HepG2 (cell line): ENCODE results near the gene IQGAP2. TPM values are rescaled to one million over a fixed set of nuclear protein-coding genes. Genes with fewer than 3 reads are reported as not detected.

Experiments used
- ATAC-seq: fragments of 200-7000 bp; cut with Tn5 transposase; 3 replicates; pipeline ENCODE4 v1.9.1; 2020; ENCODE audit warnings: mild to moderate bottlenecking, moderate library complexity
- BruUV-seq: library from RNA; stranded (reverse); fragments of 400-500 nt; replicated peaks from 2 replicates; lab custom pipeline; 2021; lab: Mats Ljungman, UMichigan
- CTCF ChIA-PET: fragments of 300-600 bp; formaldehyde crosslinking; extraction: SDS; loops from one replicate; lab custom pipeline; 2021; ENCODE audit warnings: low total read pairs, inconsistent platforms, low intra/inter-chr PET ratio; lab: Yijun Ruan, JAX
- POLR2A ChIA-PET: fragments of 350-600 bp; sonication (Branson Sonifier 250); formaldehyde crosslinking; loops from one replicate; lab custom pipeline; 2020; ENCODE audit warnings: antibody characterized with exemption, inconsistent platforms; lab: Yijun Ruan, JAX
- DNase-seq: peaks from one replicate; pipeline ENCODE4 v3.0.0-alpha.2; 2015; ENCODE audit warnings: low spot score
- FAIRE-seq: peaks from 3 replicates; lab custom pipeline; 2011; peaks lifted over from hg19 to GRCh38; lab: Jason Lieb, UNC
- H2AFZ ChIP-seq: one replicate; pipeline ENCODE4 v1.6.1; 2011; ENCODE audit warnings: low read length, inconsistent platforms
- H3K27ac ChIP-seq: fragments of 300-600 bp; 3 replicates; pipeline ENCODE4 v1.8.0; 2011; ENCODE audit warnings: mixed run types, mild to moderate bottlenecking, mixed read lengths, low read length, inconsistent platforms; ENCODE audit not compliant: insufficient read depth; ENCODE audit errors: extremely low read length
- H3K27me3 ChIP-seq, 2 experiments: fragments of 200-600 bp in 1 of 2; 2 replicates in 1 of 2; 3 replicates in 1 of 2; pipeline versions ENCODE4 v1.6.0 to v1.8.0; 2011; ENCODE audit warnings: low read length in 2 of 2, mild to moderate bottlenecking in 2 of 2, moderate library complexity in 2 of 2, inconsistent platforms in 1 of 2; ENCODE audit not compliant: insufficient read depth in 2 of 2, control insufficient read depth in 1 of 2
- H3K36me3 ChIP-seq, 2 experiments: fragments of 200-600 bp in 1 of 2; replicated peaks in 1 of 2; 2 replicates in 1 of 2; 3 replicates in 1 of 2; pipeline versions ENCODE4 v1.5.1 to v1.8.0; 2011; ENCODE audit warnings: low read length in 2 of 2, inconsistent platforms in 1 of 2; ENCODE audit not compliant: insufficient read depth in 2 of 2, control insufficient read depth in 1 of 2
- H3K4me1 ChIP-seq: 2 replicates; pipeline ENCODE4 v1.5.1; 2012; ENCODE audit warnings: low read length, inconsistent platforms; ENCODE audit not compliant: insufficient read depth
- H3K4me2 ChIP-seq: 2 replicates; pipeline ENCODE4 v1.6.0; 2011; ENCODE audit warnings: low read depth, low read length, inconsistent platforms
- H3K4me3 ChIP-seq, 3 experiments: fragments of 200-600 bp in 1 of 3; sonication (generic), shearing (Covaris generic) in 1 of 3; replicated peaks in 1 of 3; 2 replicates each; pipeline ENCODE4 v1.5.1; 2011 to 2016; ENCODE audit warnings: low read length in 3 of 3, inconsistent platforms in 2 of 3, low read depth in 2 of 3, mild to moderate bottlenecking in 2 of 3, control low read depth in 1 of 3, mixed read lengths in 1 of 3; ENCODE audit not compliant: insufficient read depth in 1 of 3
- H3K79me2 ChIP-seq: one replicate; pipeline ENCODE4 v1.6.1; 2011; ENCODE audit warnings: low read length, inconsistent platforms; ENCODE audit not compliant: insufficient read depth
- H3K9ac ChIP-seq: 2 replicates; pipeline ENCODE4 v1.6.0; 2011; ENCODE audit warnings: mild to moderate bottlenecking, low read depth, low read length, inconsistent platforms; ENCODE audit not compliant: insufficient read depth
- H3K9me3 ChIP-seq: 2 replicates; pipeline ENCODE4 v1.5.1; 2012; ENCODE audit warnings: mild to moderate bottlenecking, low read length
- H4K20me1 ChIP-seq: 2 replicates; pipeline ENCODE4 v1.6.0; 2011; ENCODE audit warnings: inconsistent platforms, mild to moderate bottlenecking, low read length, moderate library complexity; ENCODE audit not compliant: insufficient read depth
- AHDC1 ChIP-seq: sonication (generic); formaldehyde crosslinking; IDR thresholded peaks from 2 replicates; pipeline ENCODE4 v1.5.1; 2020; ENCODE audit warnings: mild to moderate bottlenecking, missing genetic modification reagents, borderline replicate concordance
- CREB3 ChIP-seq: sonication (generic); formaldehyde crosslinking; IDR thresholded peaks from 2 replicates; pipeline ENCODE4 v1.5.0; 2020; ENCODE audit warnings: missing genetic modification reagents
- GPN1 ChIP-seq: sonication (generic); formaldehyde crosslinking; IDR thresholded peaks from 2 replicates; pipeline ENCODE4 v1.5.1; 2020; ENCODE audit warnings: missing genetic modification reagents, borderline replicate concordance
- MED1 ChIP-seq: sonication (generic); formaldehyde crosslinking; IDR thresholded peaks from 2 replicates; pipeline ENCODE4 v1.4.0; 2020; ENCODE audit warnings: missing genetic modification reagents
- NFIC ChIP-seq: IDR thresholded peaks from 2 replicates; pipeline ENCODE4 v1.6.1; 2012; ENCODE audit warnings: mild to moderate bottlenecking, low read length, inconsistent platforms
- NR0B2 ChIP-seq: sonication (generic); formaldehyde crosslinking; IDR thresholded peaks from 2 replicates; pipeline ENCODE4 v1.4.0; 2020; ENCODE audit warnings: mild to moderate bottlenecking, missing genetic modification reagents
- PAX8 ChIP-seq: sonication (generic); formaldehyde crosslinking; IDR thresholded peaks from 2 replicates; pipeline ENCODE4 v1.8.0; 2022; ENCODE audit warnings: mild to moderate bottlenecking, missing genetic modification reagents, borderline replicate concordance
- REL ChIP-seq: sonication (generic); formaldehyde crosslinking; conservative IDR thresholded peaks from 2 replicates; pipeline ENCODE4 v1.8.0; 2022; ENCODE audit warnings: mild to moderate bottlenecking, missing genetic modification reagents, moderate library complexity
- SALL1 ChIP-seq: sonication (generic); formaldehyde crosslinking; IDR thresholded peaks from 2 replicates; pipeline ENCODE4 v1.8.0; 2022; ENCODE audit warnings: mild to moderate bottlenecking, missing genetic modification reagents
- SNAPC5 ChIP-seq: sonication (generic); formaldehyde crosslinking; IDR thresholded peaks from 2 replicates; pipeline ENCODE4 v1.8.1; 2023; ENCODE audit warnings: mild to moderate bottlenecking, missing genetic modification reagents, borderline replicate concordance
- THRA ChIP-seq: sonication (generic); formaldehyde crosslinking; IDR thresholded peaks from 2 replicates; pipeline ENCODE4 v1.4.0; 2020; ENCODE audit warnings: missing genetic modification reagents, borderline replicate concordance
- ZBTB38 ChIP-seq: sonication (generic); formaldehyde crosslinking; IDR thresholded peaks from 2 replicates; pipeline ENCODE4 v1.5.1; 2020; ENCODE audit warnings: mild to moderate bottlenecking, missing genetic modification reagents
- ZFP36 ChIP-seq: fragments of 150-350 bp; IDR thresholded peaks from 2 replicates; pipeline ENCODE4 v1.6.1; 2018; ENCODE audit warnings: borderline replicate concordance, low read length, low read depth; ENCODE audit not compliant: partially characterized antibody
- ZNF569 ChIP-seq: sonication (generic); formaldehyde crosslinking; IDR thresholded peaks from 2 replicates; pipeline ENCODE4 v1.5.0; 2020; ENCODE audit warnings: mild to moderate bottlenecking, missing genetic modification reagents, moderate library complexity, borderline replicate concordance
- ZNF83 ChIP-seq: sonication (generic); formaldehyde crosslinking; IDR thresholded peaks from 2 replicates; pipeline ENCODE4 v1.4.0; 2020; ENCODE audit warnings: missing genetic modification reagents, mild to moderate bottlenecking, borderline replicate concordance
- WGBS: methylation state at CpG from one replicate; pipeline ENCODE4 v1.1.6; 2017; ENCODE audit warnings: low lambda C conversion rate; 5-methylcytosine and 5-hydroxymethylcytosine counted together
- in situ Hi-C: cut with HindIII; loops from 2 replicates; pipeline ENCODE4 v1.10.0; 2017; ENCODE audit warnings: low pct_unique_long_range_greater_than_20kb; ENCODE audit not compliant: extremely low pct_ligation_motif_present
- intact Hi-C: fragments of 100-400 bp; cut with micrococcal nuclease; formaldehyde crosslinking; loops from one replicate; pipeline ENCODE4 v1.10.0; 2022; ENCODE audit not compliant: unreplicated experiment
- polyA plus RNA-seq, 8 experiments: library from polyadenylated mRNA; depleted of rRNA in 3 of 8; stranded (reverse) in 7 of 8; unstranded in 1 of 8; fragments of >200 nt; fragmentation: Illumina TruSeq in 4 of 8; extraction: Trizol in 4 of 8; gene quantifications; 2 replicates each; pipeline versions ENCODE4 v1.2.1 to v1.2.3, GENCODE V29; 2011 to 2016; ENCODE audit warnings: low read depth in 4 of 8, missing spikeins in 1 of 8, mixed read lengths in 1 of 8; ENCODE audit not compliant: insufficient read depth in 1 of 8
- total RNA-seq, 5 experiments: library from RNA; depleted of rRNA; stranded (reverse); fragments of >200 nt; fragmentation: Illumina TruSeq; extraction: Trizol; gene quantifications; 2 replicates each; pipeline ENCODE4 v1.2.3, GENCODE V29; 2016; ENCODE audit warnings: low read depth in 1 of 5

Gene IQGAP2
- total and polyA plus RNA-seq, 2 of the 13 experiments (the other 11 are each of a cell fraction or from before 2014, with no cell fraction given), result 35.2 to 83.3 TPM

- Histone ChIP-seq H3K9ac (no peak overlapping the region), H3K36me3 (no peaks in the 10 kb centered on the region), H3K4me1 (peaks cover 60% of the 10 kb centered on the region), H3K4me3 (no peak overlapping the region), H3K27ac (no peak overlapping the region), H3K4me2 (no peak overlapping the region), H3K9me3 (no peaks in the 10 kb centered on the region), H3K79me2 (peaks cover 45% of the 10 kb centered on the region), H3K27me3 (no peaks in the 10 kb centered on the region), H4K20me1 (peaks cover 9% of the 10 kb centered on the region), H2AFZ (no peak overlapping the region)
- in situ Hi-C loops, result no loop called here
- ATAC-seq, result peak; percentile 75
- no peak for FAIRE-seq
- no TSS peak for BruUV-seq
- ChIA-PET CTCF (interaction anchor here (3.1 kb wide), 1 partner anchor 143 kb away, joined by 21 read pairs; the partner anchor contains the start of gene IQGAP2), POLR2A (interaction anchor here (0.5 to 1.2 kb wide), 3 partner anchors 74 to 145 kb away, joined by 3 read pairs; partner anchors contain the start of gene IQGAP2)
- peak; percentile 36 for DNase-seq
- WGBS, result 73% methylated on average over 8 of the region's 8 CpGs
- intact Hi-C loops, result no loop called here
- TF ChIP-seq ZFP36 (no peak), PAX8 (CRISPR knock-in tag) (no peak), THRA (no peak), NR0B2 (CRISPR knock-in tag) (peak; percentile 32; the same call in 1 of the 2 replicates), ZNF83 (CRISPR knock-in tag) (no peak), REL (no peak), ZBTB38 (CRISPR knock-in tag) (0 out of 2 replicates have a peak, but pooled peaks have one; percentile 20), SALL1 (CRISPR knock-in tag) (peak; percentile 71; the same call in 1 of the 2 replicates), GPN1 (no peak), SNAPC5 (CRISPR knock-in tag) (no peak), AHDC1 (0 out of 2 replicates have a peak, but pooled peaks have one; percentile 46), MED1 (CRISPR knock-in tag) (no peak), ZNF569 (CRISPR knock-in tag) (no peak), CREB3 (CRISPR knock-in tag) (no peak), NFIC (no peak)
These were observed 143.5 kb downstream of the IQGAP2 start for GRCh38 chr5:76546497-76547102.
